Muscle of back (tissue), 11 donors: ENCODE results near the gene MUS81. TPM values are rescaled to one million over a fixed set of nuclear protein-coding genes. Genes with fewer than 3 reads are reported as not detected.
A peak's percentile ranks its signal among the peaks of the same experiment; 100 is the strongest.

Source experiments
- DNase-seq, 3 donors: peaks; one replicate each; pipeline versions ENCODE4 v3.0.0 to v3.0.0-alpha.2; 2013
- polyA plus RNA-seq, 10 donors: library from polyadenylated mRNA; unstranded; fragments of 120-200 nt; gene quantifications; one replicate each; pipeline ENCODE4 v1.2.1, GENCODE V29; 2013; ENCODE audit not compliant: insufficient read length in 10 of 10

Gene MUS81
- polyA plus RNA-seq, 10 donors = 31.7 to 60.8 (median 41.9) TPM

GRCh38 chr11:65912845-65913244 lies 52.6 kb downstream of the MUS81 start:
- DNase-seq = no peak

DNA sequence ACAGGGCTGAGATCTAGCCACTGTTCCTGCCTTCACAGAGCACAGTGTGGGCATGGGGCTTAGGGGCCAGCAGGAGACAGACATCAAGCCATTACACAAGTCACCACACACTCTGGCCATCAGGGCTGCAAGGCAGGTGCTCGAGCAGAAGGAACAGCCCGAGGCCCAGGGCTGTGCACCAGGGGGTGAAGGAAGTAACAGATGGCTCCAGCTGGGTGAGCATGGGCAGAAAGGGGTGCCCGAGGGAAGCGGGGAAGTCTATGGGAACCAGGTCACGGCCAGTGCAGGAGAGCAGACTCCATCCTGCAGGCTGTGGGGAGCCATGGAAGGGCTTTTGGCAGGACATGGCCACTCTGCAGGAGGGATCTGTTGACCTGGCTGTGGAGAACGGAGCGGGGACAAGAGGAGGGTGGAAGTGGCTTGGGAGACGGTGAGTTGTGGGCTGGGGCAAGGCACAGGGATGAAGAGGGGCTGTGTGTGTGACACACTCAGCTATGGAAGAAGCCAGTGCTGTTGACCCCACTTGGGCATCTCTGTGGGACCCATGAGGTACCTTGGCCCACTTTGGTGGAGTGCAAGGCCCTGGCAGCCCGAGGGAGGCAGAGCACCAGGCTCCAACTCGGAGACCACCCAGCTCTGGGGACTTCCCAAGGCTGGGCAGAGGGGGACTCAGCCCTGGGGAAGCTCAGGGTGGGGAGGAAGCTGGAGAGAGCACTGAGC lies 55.0 kb downstream of the MUS81 start:
- no peak for DNase-seq

DNA sequence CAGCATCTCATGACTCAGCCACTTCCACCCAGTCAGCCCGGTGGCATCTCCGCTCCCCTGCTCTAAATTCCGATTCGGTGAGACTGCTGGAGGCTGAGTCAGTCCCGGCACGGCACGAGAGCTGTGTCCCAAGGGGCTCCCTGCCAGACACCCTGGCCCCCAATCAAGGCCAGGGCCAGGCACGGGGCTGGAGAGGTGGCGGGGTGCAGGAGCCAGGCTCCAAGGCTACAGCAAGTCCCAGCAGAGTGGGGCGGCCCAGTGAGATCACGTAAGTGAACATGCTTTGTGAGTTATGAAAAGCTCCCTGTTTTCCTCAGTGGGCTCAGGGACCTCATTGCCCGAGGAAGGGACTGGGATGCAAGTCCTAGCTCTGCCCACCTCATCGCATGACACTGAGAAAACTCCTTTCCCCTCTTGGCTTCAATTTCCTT lies 55.6 kb downstream of the MUS81 start:
- DNase-seq = peak in 1 of 3 donors; percentile 94

Other genes with a start within 250 kb of the MUS81 start
- gene MAP3K11, start 246.2 kb upstream of the MUS81 start, polyA plus RNA-seq = 10 to 100 TPM; 21.8 to 34.2 (median 26.6) TPM
- 10 to 100 TPM; 12.6 to 23.6 (median 17.5) TPM for gene PCNX3, start 244.7 kb upstream of the MUS81 start, polyA plus RNA-seq
- 10 to 100 TPM; 24.4 to 44.3 (median 36.2) TPM for gene SIPA1, start 222.3 kb upstream of the MUS81 start, polyA plus RNA-seq
- 10 to 100 TPM; 38.3 to 47.3 (median 42.1) TPM for gene RELA, start 197.5 kb upstream of the MUS81 start, polyA plus RNA-seq
- gene KAT5, start 148.2 kb upstream of the MUS81 start, polyA plus RNA-seq = 10 to 100 TPM; 29.1 to 39.6 (median 34.4) TPM
- 10 to 100 TPM; 20.0 to 30.6 (median 25.3) TPM for gene RNASEH2C, start 139.6 kb upstream of the MUS81 start, polyA plus RNA-seq
- 1 to 10 TPM; 1.4 to 3.0 (median 2.2) TPM for gene AP5B1, start 79.5 kb upstream of the MUS81 start, polyA plus RNA-seq
- gene OVOL1, start 73.4 kb upstream of the MUS81 start, polyA plus RNA-seq = 1 to 10 TPM in 1 of 10 donors, under 1 TPM in 1, not detected in 8; 0.31 to 1.2 TPM
- gene SNX32, start 26.5 kb upstream of the MUS81 start, polyA plus RNA-seq = 1 to 10 TPM in 9 of 10 donors, under 1 TPM in 1; 0.64 to 2.3 (median 1.6) TPM
- 100 to 1,000 TPM; 475 to 750 (median 627) TPM for gene CFL1, start 2.3 kb upstream of the MUS81 start, polyA plus RNA-seq
- gene EFEMP2, start 12.4 kb downstream of the MUS81 start, polyA plus RNA-seq = 100 to 1,000 TPM in 5 of 10 donors, 10 to 100 TPM in 5; 83.5 to 137 (median 101) TPM
- 1 to 10 TPM in 4 of 10 donors, under 1 TPM in 5, not detected in 1; 0.69 to 2.9 (median 0.98) TPM for gene CTSW, start 19.4 kb downstream of the MUS81 start, polyA plus RNA-seq
- 10 to 100 TPM; 57.3 to 68.8 (median 61.7) TPM for gene FIBP, start 28.0 kb downstream of the MUS81 start, polyA plus RNA-seq
- gene CCDC85B, start 30.2 kb downstream of the MUS81 start, polyA plus RNA-seq = 10 to 100 TPM in 8 of 10 donors, 1 to 10 TPM in 2; 9.2 to 24.8 (median 12.6) TPM
- under 1 TPM in 6 of 10 donors, not detected in 4; 0.22 to 0.64 (median 0.29) TPM for gene FOSL1, start 40.0 kb downstream of the MUS81 start, polyA plus RNA-seq
- gene C11orf68, start 58.6 kb downstream of the MUS81 start, polyA plus RNA-seq = 10 to 100 TPM; 27.2 to 39.2 (median 32.0) TPM
- 100 to 1,000 TPM in 2 of 10 donors, 10 to 100 TPM in 8; 46.8 to 108 (median 66.1) TPM for gene DRAP1, start 59.0 kb downstream of the MUS81 start, polyA plus RNA-seq
- gene TSGA10IP, start 85.0 kb downstream of the MUS81 start, polyA plus RNA-seq = under 1 TPM in 2 of 10 donors, not detected in 8; 0.25 to 0.40 TPM
- gene SART1, start 101.3 kb downstream of the MUS81 start, polyA plus RNA-seq = 10 to 100 TPM; 30.7 to 42.6 (median 36.7) TPM
- 10 to 100 TPM; 14.0 to 23.0 (median 18.6) TPM for gene EIF1AD, start 141.7 kb downstream of the MUS81 start, polyA plus RNA-seq
- 100 to 1,000 TPM; 199 to 250 (median 215) TPM for gene BANF1, start 142.1 kb downstream of the MUS81 start, polyA plus RNA-seq
- not detected for gene CST6, start 151.6 kb downstream of the MUS81 start, polyA plus RNA-seq
- under 1 TPM in 6 of 10 donors, not detected in 4; 0.10 to 0.26 (median 0.22) TPM for gene CATSPER1, start 166.0 kb downstream of the MUS81 start, polyA plus RNA-seq
- 1 to 10 TPM in 2 of 10 donors, under 1 TPM in 8; 0.22 to 1.1 (median 0.57) TPM for gene GAL3ST3, start 188.7 kb downstream of the MUS81 start, polyA plus RNA-seq
- gene SF3B2, start 191.9 kb downstream of the MUS81 start, polyA plus RNA-seq = 100 to 1,000 TPM; 119 to 163 (median 138) TPM
- gene PACS1, start 209.8 kb downstream of the MUS81 start, polyA plus RNA-seq = 10 to 100 TPM; 29.6 to 34.8 (median 32.6) TPM